HUES6 (cell line): ENCODE data around the gene ALKBH3.

ENCODE experiments used
- H3K27ac ChIP-seq: 2 replicates; pipeline ENCODE4 v1.7.0; 2013; ENCODE audit warnings: low read depth, mild to moderate bottlenecking, low read length, inconsistent platforms
- H3K27me3 ChIP-seq: 2 replicates; pipeline ENCODE4 v1.6.1; 2013; ENCODE audit warnings: low read length; ENCODE audit not compliant: control insufficient read depth, insufficient read depth
- H3K36me3 ChIP-seq: 2 replicates; pipeline ENCODE4 v1.6.1; 2013; ENCODE audit warnings: low read length; ENCODE audit not compliant: control insufficient read depth, insufficient read depth
- H3K4me1 ChIP-seq: 2 replicates; pipeline ENCODE4 v1.6.1; 2013; ENCODE audit warnings: low read length; ENCODE audit not compliant: control insufficient read depth, insufficient read depth
- H3K4me3 ChIP-seq: 2 replicates; pipeline ENCODE4 v1.5.1; 2013; ENCODE audit warnings: low read depth, low read length
- H3K9ac ChIP-seq: one replicate; pipeline ENCODE4 v1.6.1; 2013; ENCODE audit warnings: mild to moderate bottlenecking, low read length
- H3K9me3 ChIP-seq: 2 replicates; pipeline ENCODE4 v1.6.1; 2013; ENCODE audit warnings: low read depth, low read length; ENCODE audit not compliant: control insufficient read depth, insufficient read depth

Gene ALKBH3

GRCh38 chr11:43856993-43857392 lies 23.6 kb upstream of the ALKBH3 start:
- peaks cover 21% of the 10 kb centered on the region for H3K36me3 ChIP-seq
- H3K4me1 ChIP-seq = no peaks in the 10 kb centered on the region
- H3K27ac ChIP-seq = no peak overlapping the region
- no peaks in the 10 kb centered on the region for H3K27me3 ChIP-seq
- H3K4me3 ChIP-seq = no peak overlapping the region
- no peak overlapping the region for H3K9ac ChIP-seq
- H3K9me3 ChIP-seq = peaks cover 3% of the 10 kb centered on the region; the same call in 1 of the 2 replicates

- H3K27ac ChIP-seq = no peak overlapping the region
- no peak overlapping the region for H3K9ac ChIP-seq
- no peak overlapping the region for H3K4me3 ChIP-seq
- 0 out of 2 replicates have a peak, but pooled peaks cover 4% of the 10 kb centered on the region for H3K36me3 ChIP-seq
- no peaks in the 10 kb centered on the region for H3K27me3 ChIP-seq
- H3K9me3 ChIP-seq = peaks cover 3% of the 10 kb centered on the region; the same call in 1 of the 2 replicates
- H3K4me1 ChIP-seq = no peaks in the 10 kb centered on the region
Observed at GRCh38 chr11:43861141-43861540, 19.5 kb upstream of the ALKBH3 start.

GRCh38 chr11:43866520-43866919 lies 14.1 kb upstream of the ALKBH3 start:
- Histone ChIP-seq H3K9me3 (no peaks in the 10 kb centered on the region), H3K36me3 (no peaks in the 10 kb centered on the region), H3K4me1 (no peaks in the 10 kb centered on the region), H3K4me3 (no peak overlapping the region), H3K27ac (no peak overlapping the region), H3K27me3 (peaks cover 6% of the 10 kb centered on the region; the same call in 1 of the 2 replicates), H3K9ac (no peak overlapping the region)

- H3K9ac ChIP-seq = no peak overlapping the region
- no peak overlapping the region for H3K4me3 ChIP-seq
- H3K9me3 ChIP-seq = no peaks in the 10 kb centered on the region
- peaks cover 6% of the 10 kb centered on the region; the same call in 1 of the 2 replicates for H3K27me3 ChIP-seq
- H3K4me1 ChIP-seq = no peaks in the 10 kb centered on the region
- H3K36me3 ChIP-seq = no peaks in the 10 kb centered on the region
- H3K27ac ChIP-seq = no peak overlapping the region
Observed at GRCh38 chr11:43866969-43867368, 13.7 kb upstream of the ALKBH3 start.

- peaks cover 14% of the 10 kb centered on the region for H3K27me3 ChIP-seq
- H3K27ac ChIP-seq = no peak overlapping the region
- H3K36me3 ChIP-seq = no peaks in the 10 kb centered on the region
- no peaks in the 10 kb centered on the region for H3K4me1 ChIP-seq
- no peak overlapping the region for H3K4me3 ChIP-seq
- no peak overlapping the region for H3K9ac ChIP-seq
- H3K9me3 ChIP-seq = peaks cover 4% of the 10 kb centered on the region; the same call in 1 of the 2 replicates
Observed at GRCh38 chr11:43868852-43869567, 11.6 kb upstream of the ALKBH3 start.

- no peak overlapping the region for H3K9ac ChIP-seq
- no peaks in the 10 kb centered on the region for H3K4me1 ChIP-seq
- no peak overlapping the region for H3K27ac ChIP-seq
- H3K27me3 ChIP-seq = peaks cover 27% of the 10 kb centered on the region
- H3K4me3 ChIP-seq = no peak overlapping the region
- no peaks in the 10 kb centered on the region for H3K36me3 ChIP-seq
- peaks cover 4% of the 10 kb centered on the region; the same call in 1 of the 2 replicates for H3K9me3 ChIP-seq
Observed at GRCh38 chr11:43871051-43871450, 9.6 kb upstream of the ALKBH3 start.

- no peak overlapping the region for H3K4me3 ChIP-seq
- no peak overlapping the region for H3K27ac ChIP-seq
- H3K9me3 ChIP-seq = peaks cover 4% of the 10 kb centered on the region; the same call in 1 of the 2 replicates
- no peak overlapping the region for H3K9ac ChIP-seq
- H3K36me3 ChIP-seq = no peaks in the 10 kb centered on the region
- H3K4me1 ChIP-seq = no peaks in the 10 kb centered on the region
- peaks cover 39% of the 10 kb centered on the region for H3K27me3 ChIP-seq
Observed at GRCh38 chr11:43872995-43873394, 7.6 kb upstream of the ALKBH3 start.

- Histone ChIP-seq H3K4me3 (no peak overlapping the region), H3K4me1 (no peaks in the 10 kb centered on the region), H3K9ac (no peak overlapping the region), H3K9me3 (peaks cover 4% of the 10 kb centered on the region; the same call in 1 of the 2 replicates), H3K27me3 (peaks cover 49% of the 10 kb centered on the region), H3K27ac (no peak overlapping the region), H3K36me3 (no peaks in the 10 kb centered on the region)
Observed at GRCh38 chr11:43874078-43874477, 6.6 kb upstream of the ALKBH3 start.

GRCh38 chr11:43874738-43875137 lies 5.9 kb upstream of the ALKBH3 start:
- Histone ChIP-seq H3K9ac (no peak overlapping the region), H3K4me1 (no peaks in the 10 kb centered on the region), H3K27ac (no peak overlapping the region), H3K4me3 (no peak overlapping the region), H3K36me3 (no peaks in the 10 kb centered on the region), H3K27me3 (peaks cover 45% of the 10 kb centered on the region), H3K9me3 (peaks cover 4% of the 10 kb centered on the region; the same call in 1 of the 2 replicates)

- Histone ChIP-seq H3K9me3 (no peaks in the 10 kb centered on the region), H3K9ac (no peak overlapping the region), H3K27ac (no peak overlapping the region), H3K36me3 (no peaks in the 10 kb centered on the region), H3K27me3 (peaks cover 28% of the 10 kb centered on the region), H3K4me1 (no peaks in the 10 kb centered on the region), H3K4me3 (peak overlapping the region; percentile 65)
Observed at GRCh38 chr11:43879789-43880639, 617 bp upstream of the ALKBH3 start.

- no peak overlapping the region for H3K9ac ChIP-seq
- no peaks in the 10 kb centered on the region for H3K4me1 ChIP-seq
- H3K36me3 ChIP-seq = peaks cover 9% of the 10 kb centered on the region
- H3K27ac ChIP-seq = no peak overlapping the region
- H3K4me3 ChIP-seq = no peak overlapping the region
- H3K9me3 ChIP-seq = no peaks in the 10 kb centered on the region
- H3K27me3 ChIP-seq = no peaks in the 10 kb centered on the region
Observed at GRCh38 chr11:43892851-43893250, 12.2 kb downstream of the ALKBH3 start.
